NCI-H2171 (cell line): ENCODE data around the gene EP400.

Experiments
- DNase-seq: peaks from one replicate; lab custom pipeline; 2025; lab: John Stamatoyannopoulos, UW

Gene EP400

DNA sequence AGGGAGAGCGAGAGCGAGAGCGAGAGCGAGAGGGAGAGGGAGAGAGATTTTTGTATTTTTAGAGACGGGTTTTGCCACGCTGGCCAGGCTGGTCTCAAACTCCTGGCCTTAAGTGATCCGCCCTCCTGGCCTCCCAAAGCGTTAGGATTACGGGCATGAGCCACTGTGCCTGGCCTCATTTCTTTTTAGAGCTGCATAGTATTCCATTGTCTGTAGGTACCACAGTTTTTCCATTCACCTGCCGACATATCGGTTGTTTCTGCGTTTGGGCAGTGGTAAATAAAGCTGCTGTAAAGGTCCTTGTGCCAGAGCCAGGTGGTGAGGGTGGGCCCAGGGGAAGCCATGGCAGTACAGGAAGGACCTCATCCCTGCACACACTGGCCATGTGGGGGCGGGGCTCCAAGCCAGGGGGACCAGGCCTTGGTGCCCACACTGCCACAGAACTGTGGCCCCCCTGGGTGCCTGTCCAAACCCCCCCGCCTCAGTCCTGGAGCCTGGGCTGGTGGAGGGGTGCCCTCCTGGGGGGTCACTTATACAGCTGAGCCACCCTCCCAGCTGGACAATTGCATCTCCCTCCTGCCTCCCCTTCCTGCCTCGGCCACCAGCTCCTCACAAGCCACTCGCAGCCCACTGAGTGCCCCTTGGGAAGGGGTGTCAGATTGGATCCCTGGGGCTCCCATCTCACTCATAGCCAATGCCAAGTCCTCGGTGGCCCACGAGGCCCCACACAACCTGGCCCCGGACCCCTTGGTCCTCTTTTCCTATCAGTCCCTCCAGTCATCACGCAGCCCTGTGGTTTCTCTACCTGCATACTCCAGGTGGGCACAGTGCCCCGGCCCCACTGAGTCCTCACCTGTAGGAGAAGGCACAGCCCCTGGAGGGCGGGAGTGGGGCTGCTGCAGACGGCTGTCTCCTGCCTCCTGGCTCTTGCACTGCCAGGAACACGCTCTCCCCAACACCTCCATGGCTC, 22.3 kb upstream of the EP400 start:
- no peak for DNase-seq

DNA sequence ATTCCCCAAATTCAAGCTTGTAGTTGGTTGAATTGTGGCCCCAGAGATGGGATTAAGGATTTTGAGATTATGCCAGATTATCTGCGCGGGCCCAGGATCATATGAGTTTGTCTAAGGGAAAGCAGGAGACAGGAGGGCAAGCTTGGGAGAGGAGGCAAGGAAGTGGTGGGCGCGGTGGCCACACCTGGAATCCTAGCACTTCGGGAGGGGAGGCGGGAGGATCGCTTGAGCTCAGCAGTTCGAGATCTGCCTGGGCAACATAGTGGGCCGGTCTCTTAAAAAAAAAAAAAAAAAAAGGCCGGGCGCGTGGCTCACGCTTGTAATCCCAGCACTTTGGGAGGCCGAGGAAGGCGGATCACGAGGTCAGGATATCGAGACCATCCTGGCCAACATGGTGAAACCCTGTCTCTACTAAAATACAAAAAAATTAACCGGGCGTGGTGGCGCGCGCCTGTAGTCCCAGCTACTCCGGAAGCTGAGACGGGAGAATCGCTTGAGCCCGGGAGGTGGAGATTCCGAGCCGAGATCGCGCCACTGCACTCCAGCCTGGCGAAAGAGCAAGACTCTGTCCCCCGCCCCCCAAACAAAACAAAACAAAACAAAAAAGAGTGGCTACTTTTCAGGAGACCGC, 21.5 kb upstream of the EP400 start:
- DNase-seq, result no peak

DNA sequence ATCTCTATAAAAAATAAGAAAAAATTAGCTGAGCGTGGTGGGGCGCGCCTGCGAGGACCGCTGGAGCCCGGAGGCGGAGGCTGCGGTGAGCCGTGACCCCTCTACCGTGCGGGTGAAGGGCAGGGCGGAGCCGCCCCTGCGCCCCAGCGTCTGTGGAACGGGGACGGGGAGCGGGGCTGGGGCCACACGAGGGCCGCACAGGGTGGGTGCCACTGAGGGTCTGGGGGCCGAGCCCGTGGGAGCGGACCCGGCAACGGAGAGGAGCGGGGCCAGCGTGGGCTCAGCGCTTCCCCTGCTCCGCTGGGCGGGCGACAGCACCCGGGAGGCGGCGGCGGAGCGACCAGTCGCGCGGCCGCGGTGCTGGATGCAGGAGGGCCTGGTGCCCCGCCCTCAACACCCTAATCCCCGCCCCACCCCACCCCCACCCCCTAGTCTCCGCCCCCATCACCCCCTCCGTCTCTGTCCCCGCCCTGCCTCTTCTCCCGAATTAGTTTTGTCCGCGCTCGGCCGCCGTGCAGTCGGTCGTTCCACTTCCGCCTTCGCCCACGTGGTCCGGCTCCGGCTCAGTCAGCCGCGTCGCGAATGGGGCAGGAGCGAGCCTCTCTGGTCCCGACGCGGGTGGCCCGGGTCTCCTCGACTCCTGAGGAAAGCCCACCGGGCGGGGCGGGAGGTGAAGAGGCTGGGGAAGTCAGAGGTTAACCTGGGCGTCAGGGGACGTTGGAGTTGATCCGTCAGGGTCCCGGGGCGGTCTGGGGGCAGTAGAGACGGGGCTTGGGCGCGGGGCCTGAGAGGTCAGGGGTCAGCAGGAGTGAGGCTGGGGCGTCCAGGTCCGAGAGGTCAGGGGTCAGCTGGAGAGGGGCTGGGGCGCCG, 20.8 kb upstream of the EP400 start, which contains the start of gene PUS1:
TSS of gene PUS1 (plus strand) at position 566 of the 870 bp plus-strand sequence. CDS start 447 bp downstream, outside the sequence.
- DNase-seq, result peak; percentile 91

DNA sequence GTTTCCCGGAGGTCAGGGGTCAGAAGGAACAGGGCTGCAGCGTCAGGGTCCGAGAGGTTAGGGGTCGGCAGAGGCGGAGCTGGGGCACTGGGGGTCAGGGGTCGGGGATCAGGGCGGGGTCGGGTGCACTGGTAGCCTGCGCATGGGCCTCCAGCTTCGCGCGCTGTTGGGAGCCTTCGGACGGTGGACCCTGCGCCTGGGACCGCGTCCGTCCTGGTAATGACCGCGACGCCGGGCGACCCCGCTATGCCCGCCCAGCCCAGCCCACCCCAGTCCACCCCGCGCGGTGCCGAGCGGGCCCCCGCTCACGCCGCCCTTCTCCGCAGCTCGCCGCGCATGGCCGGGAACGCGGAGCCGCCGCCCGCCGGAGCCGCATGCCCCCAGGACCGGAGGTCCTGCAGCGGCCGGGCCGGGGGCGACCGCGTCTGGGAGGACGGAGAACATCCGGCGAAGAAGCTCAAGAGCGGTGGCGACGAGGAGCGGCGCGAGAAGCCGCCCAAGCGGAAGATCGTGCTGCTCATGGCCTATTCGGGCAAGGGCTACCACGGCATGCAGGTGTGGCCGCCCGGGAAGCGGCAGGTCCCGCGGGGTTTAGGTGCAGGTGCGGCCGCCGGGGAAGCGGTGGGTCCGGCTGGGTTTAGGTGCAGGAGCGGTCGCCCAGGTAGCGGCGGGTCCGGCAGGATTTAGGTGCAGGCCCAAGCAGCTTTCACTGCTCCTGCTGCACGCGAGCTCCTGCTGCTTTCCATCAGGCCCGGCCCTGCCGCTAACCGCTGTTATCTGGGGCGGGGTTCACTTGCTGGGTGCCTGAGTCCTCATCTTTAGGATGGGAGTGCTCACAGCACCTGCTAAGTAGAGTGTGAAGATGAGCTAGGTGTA, 19.9 kb upstream of the EP400 start:
- no peak for DNase-seq

DNA sequence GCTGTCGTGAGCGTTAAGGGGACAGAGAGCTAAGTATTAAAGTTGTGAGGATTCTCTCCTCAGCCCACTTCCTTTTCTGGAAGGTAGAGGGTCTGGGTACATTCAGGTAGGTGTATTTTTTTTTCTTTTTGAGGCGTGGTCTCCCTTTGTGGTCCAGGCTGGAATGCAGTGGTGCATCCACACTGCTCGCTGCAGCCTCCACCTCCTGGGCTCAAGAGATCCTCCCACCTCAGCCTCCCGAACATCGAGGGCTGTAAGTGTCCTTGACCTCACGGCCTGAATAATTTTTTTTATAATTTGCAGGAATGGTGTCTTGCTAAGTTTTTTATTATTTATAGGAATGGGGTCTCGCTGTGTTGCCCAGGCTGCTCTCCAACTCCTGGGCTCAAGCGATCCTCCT, 19.2 kb upstream of the EP400 start:
- DNase-seq, result no peak

DNA sequence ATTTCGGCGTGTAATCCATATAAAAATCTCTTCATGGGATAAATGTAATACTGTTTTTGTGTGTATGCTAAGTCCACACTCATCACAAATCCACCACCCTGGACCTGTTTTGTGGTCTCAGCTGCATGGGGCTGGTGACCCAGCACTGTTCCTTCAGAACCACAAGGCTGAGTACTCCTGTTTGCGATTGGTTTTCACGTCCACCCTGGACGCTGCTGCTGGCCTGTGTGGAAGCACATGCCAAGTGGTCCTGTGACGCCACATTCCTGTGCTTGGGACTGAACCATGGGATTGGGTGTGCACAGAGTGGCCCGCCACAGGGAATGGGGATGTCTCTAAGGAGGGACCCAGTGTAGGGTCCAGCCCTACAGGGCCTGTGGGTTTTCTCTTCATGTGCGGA, 16.4 kb upstream of the EP400 start:
- no peak for DNase-seq

DNA sequence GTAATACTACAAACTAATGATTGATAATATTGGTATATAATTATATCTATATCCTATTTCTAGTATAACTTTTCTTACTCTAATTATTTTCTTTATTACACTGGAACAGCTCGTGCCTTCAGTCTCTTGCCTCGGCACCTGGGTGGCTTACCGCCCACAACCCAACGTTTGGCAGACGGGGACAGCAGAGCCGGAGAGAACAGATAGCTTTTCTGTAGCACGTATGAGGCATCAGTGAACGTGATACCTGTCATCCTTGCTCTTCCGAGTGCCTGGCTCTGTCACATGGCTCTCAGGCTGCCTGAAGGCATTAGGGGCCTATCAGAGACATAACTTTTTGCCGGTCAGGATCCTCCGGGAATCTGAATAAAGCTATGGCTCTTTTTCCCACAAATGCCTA, 15.2 kb upstream of the EP400 start:
- no peak for DNase-seq

DNA sequence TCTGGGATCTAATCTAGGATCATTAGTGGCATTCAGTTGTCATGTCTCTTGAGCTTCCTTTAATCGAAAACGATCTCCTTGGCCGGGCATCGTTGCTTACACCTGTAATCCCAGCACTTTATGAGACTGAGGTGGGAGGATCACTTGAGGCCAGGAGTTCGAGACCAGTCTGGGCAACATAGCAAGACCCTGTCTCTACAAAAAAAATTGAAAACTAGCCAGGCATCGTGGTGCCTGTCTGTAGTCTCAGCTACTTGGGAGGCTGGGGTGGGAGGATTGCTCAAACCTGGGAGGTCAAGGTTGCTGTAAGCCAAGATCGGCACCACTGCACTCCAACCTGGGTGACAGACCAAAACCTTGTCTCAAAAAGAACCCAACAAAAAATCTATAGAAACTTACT, 11.7 kb upstream of the EP400 start:
- no peak for DNase-seq

DNA sequence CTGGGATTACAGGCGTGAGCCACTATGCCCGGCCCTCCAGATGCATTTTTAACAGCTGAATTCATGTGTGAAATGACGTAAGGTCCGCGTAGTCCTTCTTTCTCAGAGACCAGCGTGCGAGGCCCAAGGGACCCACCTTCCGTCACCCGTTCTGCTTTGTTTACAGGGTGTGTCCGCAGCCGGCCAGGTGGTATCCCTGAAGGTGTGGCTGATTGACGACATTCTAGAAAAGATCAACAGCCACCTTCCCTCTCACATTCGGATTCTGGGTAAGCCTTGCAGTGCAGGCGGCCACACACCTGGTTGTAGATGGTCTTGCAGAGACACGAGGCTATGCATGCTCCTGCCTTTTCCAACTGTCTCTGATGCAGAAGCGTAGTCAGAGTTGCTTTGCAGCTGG, 10.7 kb upstream of the EP400 start:
- no peak for DNase-seq

DNA sequence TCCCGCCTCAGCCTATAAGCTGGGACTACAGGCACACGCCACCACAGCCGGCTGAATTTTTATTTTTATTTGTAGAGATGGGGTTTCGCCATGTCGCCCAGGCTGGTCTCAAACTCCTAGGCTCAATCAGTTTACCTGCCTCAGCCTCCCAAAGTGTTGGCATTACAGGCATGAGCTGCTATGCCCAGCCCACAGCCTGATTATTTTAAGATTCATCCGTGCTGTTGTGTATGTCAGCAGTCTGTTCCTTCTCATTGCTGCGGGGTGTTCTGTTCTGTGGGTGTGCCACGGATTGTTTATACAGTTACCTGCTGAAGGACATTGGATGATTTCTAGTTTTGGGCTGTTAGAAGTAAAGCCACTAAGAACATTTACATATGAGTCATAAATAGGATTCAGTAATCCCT, 9.6 kb upstream of the EP400 start:
- DNase-seq, result no peak

DNA sequence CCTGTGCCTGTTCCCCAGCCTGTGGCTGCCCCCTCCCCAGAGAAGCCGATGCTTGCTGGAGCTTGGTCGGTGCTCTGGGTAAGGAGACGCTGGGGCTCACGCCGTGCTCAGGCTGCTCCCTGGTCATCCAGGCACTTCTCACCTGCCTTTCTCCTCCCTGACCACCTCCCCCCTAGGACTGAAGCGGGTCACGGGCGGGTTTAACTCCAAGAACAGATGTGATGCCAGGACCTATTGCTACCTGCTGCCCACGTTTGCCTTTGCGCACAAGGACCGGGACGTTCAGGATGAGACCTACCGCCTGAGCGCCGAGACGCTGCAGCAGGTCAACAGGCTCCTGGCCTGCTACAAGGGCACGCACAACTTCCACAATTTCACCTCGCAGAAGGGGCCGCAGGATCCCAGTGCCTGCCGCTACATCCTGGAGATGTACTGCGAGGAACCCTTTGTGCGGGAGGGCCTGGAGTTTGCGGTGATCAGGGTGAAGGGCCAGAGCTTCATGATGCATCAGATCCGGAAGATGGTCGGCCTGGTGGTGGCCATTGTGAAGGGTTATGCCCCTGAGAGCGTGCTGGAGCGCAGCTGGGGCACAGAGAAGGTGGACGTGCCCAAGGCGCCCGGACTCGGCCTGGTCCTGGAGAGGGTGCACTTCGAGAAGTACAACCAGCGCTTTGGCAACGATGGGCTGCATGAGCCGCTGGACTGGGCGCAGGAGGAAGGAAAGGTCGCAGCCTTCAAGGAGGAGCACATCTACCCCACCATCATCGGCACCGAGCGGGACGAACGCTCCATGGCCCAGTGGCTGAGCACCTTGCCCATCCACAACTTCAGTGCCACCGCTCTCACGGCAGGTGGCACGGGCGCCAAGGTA, 8.4 kb upstream of the EP400 start:
- DNase-seq, result no peak

DNA sequence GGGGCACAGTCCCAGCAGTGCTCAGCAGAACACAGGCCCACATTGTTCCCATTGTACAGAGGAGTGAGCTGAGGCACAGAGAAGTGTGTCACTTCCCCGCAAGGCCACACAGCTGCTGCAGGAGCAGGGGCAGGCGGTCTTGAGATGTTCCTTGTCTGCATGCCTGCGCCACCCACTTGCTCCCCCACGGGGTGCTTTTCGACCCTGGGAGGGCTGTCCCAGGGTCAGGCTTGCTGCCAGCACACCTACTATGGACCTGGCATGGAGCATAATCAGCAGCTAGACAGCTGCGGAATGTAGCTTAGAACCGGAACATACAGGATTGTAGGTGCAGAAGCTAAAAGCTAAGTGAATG, 7.8 kb upstream of the EP400 start:
- no peak for DNase-seq

DNA sequence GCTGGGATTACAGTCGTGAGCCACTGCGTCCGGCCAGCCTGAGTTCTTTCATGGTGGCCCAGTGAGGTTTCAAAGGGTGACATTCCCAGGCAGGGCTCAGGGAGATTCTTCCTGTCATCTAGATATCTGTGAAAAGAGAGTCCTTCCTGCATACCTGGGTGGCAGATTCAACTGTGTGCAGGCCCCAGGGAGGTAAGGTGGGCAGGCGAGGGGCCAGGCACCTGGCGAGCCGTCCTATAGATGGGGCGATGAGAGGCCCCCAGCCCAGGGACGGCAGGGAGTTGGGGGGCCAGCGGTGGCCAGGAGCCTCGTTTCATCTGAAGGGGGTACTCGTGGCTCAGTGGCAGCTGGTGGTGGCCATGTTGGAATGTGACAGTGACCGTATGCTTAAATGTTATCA, 7.1 kb upstream of the EP400 start:
- no peak for DNase-seq

DNA sequence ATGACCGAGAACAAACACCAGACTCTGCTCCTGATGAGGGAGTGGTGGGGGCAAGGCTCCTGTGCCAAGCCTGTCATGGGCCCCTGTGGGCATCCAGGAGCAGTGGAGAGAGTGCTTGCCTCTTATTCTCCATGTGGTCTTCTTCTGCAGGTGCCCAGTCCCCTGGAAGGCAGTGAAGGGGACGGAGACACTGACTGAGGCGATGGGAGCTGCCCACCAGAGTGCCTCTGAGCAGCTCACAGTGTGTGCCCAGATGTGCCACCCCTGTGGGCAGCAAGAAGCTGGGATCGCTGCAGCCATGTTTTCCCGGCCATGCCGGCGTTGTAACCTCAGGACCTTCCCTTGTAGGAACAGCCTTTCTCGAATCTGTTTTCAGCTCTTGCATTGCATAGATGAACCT, 6.4 kb upstream of the EP400 start:
- DNase-seq, result no peak

DNA sequence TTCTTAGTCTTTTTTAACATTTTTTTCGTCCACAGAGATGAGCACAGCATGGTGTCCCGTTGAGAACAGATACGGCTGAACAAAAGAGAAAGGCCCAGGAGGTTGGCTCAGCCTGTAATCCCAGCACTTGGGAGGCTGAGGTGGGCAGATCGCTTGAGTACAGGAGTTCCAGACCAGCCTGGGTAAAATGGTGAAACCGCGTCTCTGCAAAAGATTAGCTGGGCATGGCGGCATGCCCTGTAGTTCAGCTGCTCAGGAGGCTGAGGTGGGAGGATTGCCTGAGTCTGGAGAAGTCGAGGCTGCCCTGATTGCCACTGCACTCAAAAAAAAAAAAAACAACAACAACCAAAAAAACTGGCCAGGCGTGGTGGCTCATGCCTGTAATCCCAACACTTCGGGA, 5.9 kb upstream of the EP400 start:
- DNase-seq, result no peak

DNA sequence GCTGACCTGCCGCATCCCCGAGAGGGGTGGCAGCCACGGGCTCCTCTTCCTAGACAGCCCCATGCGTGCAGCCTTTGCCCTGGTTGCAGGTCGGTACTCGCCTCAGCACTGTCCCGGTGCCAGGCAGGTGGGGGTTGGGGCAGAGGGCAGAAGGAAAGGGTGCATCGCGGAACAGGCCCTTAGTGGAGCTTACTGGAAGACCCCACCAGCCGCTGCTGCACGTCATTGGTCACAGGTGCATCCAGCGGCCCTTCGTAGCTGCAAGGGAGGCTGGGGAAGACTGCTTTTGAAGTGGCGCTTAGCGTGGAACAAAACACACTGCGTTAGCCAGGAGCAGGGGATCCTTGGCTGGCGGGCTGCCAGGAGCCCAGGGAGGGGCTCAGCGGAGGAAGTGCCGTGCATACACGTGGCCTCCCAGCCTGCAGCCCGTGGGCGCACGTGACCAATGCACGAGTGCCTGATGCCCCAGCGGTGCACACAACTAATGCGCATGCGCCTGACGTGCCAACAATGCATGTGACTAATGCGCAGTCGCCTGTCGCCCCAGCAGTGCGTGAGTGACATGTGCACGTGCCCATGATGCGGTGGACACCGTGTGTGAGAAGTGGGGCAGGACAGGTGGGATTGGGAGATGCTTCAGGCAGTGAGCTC, 5.0 kb upstream of the EP400 start:
- DNase-seq, result no peak

DNA sequence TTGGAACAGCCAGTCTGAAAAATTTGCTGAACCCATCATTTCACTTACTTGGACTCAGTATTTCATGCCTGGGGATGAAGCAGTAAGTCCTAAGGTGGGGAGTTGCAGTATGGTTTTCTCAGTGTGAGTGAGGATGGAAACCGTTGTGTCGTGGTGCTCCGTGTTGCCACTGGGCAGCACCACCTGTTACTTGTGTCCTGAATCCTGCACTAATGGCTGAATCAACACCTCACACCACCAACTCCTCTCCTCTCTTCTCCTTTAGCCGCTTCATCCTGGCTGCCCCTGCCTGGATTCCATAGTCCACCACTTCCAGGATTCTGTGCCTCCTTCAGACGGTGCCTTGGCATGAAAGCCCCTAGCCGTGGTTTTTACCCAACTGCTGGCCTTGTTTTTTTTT, 3.0 kb upstream of the EP400 start:
- DNase-seq, result no peak

DNA sequence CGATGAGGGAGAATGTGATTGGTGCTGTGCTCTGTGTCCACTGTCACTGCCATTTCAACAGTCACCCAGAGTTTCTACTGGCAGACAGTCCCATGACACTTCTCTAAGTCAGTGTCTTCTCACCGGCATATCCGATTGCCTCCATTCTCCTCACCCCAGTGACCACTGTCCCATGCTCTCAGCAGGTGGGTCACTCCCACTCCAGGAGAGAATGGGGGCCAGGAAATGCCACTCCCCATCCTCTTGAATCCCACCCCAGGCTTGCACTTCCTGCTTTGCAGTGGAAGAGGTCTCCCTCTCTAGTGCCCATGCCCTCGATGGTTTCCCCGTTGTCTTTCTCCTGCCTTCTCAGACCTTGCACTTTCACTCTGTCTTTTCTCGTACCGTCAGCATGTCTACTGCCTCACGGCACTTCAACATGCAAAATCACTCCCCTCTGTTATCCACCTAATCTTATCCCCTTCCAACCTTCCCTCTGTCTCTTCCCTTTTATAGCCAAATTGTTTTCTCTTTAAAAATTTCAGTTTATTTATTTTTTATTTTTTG, 2.2 kb upstream of the EP400 start:
- DNase-seq, result no peak

DNA sequence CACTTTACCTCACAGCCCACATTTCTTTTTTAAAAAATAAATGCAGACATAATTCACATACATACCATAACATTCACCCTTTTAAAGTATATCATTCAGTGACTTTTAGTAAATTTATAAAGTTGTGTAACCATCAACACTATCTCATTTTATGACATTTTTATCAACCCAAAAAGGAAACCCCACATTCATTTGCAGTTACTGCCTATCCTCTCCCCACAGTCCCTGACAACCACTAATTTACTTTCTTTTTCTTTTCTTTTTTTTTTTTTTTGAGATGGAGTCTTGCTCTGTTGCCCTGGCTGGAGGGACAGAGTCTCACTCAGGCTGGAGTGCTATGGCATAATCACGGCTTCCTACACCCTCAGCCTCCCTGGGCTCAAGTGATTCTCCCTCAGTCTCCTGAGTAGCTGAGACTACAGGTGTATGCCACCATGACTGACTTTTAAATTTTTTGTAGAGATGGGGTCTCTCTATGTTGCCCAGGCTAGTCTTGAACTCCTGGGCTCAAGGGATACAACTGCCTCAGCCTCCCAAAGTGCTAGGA, 1.5 kb upstream of the EP400 start:
- DNase-seq, result no peak
